ENCODE data around the gene IL17B.

DNA sequence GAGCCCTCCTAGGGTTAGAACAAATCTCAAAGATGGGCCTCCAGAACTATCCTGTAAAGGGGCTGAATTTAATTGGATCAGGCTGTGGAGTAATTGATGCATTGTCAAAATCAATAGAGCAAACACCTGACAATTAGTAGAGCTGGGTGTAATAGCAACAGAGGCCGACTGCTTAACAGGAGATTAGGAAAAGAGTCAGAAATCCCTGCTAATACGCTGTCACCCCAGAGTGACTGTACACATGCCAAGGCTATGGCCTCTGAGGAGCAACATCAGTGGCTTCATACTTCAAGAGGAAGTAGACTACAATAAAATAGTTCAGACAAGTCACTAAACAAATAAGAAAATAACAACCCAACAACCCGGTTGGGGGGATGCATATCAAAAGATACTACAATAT lies 52.5 kb downstream of the IL17B start:
- TF ChIP-seq, protein P1, sequence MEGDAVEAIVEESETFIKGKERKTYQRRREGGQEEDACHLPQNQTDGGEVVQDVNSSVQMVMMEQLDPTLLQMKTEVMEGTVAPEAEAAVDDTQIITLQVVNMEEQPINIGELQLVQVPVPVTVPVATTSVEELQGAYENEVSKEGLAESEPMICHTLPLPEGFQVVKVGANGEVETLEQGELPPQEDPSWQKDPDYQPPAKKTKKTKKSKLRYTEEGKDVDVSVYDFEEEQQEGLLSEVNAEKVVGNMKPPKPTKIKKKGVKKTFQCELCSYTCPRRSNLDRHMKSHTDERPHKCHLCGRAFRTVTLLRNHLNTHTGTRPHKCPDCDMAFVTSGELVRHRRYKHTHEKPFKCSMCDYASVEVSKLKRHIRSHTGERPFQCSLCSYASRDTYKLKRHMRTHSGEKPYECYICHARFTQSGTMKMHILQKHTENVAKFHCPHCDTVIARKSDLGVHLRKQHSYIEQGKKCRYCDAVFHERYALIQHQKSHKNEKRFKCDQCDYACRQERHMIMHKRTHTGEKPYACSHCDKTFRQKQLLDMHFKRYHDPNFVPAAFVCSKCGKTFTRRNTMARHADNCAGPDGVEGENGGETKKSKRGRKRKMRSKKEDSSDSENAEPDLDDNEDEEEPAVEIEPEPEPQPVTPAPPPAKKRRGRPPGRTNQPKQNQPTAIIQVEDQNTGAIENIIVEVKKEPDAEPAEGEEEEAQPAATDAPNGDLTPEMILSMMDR (conservative IDR thresholded peaks at IDR 0.05; ENCODE audit: low read length), result no peak
- no peak for TF ChIP-seq EZH2phosphoT487 (IDR thresholded peaks at IDR 0.05; ENCODE audit: borderline replicate concordance, low read depth, low read length)

Measured in OCI-LY7 (cell line).